Measurements from ENCODE around the gene SP140L.
A peak's percentile ranks its signal among the peaks of the same experiment; 100 is the strongest.
"Not testable (repeated sequence)": the region's sequence is repeated elsewhere in the genome, so short reads cannot be mapped to it uniquely, and the experiment has no call there.

The SP140L gene

DNA sequence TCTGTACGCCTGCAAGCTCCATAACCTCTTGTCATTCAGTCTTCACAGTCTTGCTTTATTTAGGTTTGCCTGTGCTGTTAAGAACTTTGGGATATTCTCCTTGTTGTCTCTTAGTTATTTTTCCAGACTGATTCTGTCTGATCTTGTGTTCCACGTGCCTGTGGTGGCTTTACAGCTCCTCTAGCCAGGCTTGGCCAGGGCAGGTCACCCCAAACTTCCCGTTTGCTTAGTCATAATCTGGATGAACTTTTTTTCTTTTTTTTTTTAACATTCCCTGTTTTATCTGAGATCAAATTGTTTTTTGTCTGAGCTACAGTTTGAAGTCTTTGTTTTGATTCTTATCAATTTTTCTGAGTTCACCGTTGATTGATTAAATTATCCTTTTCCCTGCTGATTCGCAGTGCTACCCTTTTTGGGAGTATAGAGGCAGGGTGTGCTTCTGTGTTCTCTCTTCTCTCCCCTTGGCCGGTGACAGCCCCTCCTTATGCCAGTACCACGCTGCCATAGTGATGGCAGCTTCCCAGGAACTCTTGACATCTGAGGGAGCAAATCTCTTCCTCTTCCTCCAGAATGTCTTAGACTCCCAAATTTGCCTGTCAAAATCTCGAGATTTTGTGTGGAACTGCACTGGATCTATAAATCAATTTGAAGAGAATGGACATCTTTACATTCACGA is 91.5 kb downstream of the SP140L start:
- DNase-seq (ENCODE audit: low read depth in 2 of 2) = no peak

DNA sequence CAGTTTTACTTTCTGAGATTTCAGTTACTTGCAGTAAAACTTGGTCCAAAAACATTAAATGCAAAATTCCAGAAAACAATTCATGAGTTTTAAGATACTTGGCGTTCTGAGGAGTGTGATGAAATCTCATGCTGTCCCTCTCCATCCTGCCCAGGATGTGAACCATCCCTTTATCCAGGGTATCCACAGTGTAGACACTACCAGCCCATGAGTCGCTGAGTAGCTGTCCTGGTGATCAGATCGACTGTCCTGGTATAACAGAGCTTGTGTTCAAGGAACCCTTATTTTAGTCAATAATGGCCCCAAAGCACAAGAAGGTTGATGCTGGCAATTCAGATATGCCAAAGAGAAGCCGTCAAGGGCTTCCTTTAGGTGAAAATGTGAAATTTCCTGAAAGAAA is 92.2 kb downstream of the SP140L start:
- DNase-seq (ENCODE audit: low read depth in 2 of 2) = no peak

DNA sequence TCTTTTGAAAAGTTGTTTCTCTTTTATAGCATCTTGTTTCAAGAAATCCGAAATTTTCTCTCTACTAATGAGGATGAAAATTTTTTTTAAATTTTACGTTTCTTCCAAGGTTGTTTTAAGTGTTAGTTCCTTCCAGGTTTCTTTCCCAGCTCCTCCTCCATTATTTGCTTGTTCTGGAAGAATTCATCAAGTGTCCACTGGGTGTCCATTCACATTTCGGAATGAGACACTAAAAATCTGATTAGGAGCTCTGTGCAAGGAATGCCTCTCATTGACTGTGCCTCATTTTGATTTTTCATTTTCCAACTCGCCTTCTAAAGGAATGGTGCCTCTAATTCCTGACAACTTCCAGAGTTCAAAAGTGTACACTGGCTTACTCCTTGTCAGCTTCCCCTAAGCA is 95.2 kb downstream of the SP140L start:
- DNase-seq (ENCODE audit: low read depth in 2 of 2) = no peak

DNA sequence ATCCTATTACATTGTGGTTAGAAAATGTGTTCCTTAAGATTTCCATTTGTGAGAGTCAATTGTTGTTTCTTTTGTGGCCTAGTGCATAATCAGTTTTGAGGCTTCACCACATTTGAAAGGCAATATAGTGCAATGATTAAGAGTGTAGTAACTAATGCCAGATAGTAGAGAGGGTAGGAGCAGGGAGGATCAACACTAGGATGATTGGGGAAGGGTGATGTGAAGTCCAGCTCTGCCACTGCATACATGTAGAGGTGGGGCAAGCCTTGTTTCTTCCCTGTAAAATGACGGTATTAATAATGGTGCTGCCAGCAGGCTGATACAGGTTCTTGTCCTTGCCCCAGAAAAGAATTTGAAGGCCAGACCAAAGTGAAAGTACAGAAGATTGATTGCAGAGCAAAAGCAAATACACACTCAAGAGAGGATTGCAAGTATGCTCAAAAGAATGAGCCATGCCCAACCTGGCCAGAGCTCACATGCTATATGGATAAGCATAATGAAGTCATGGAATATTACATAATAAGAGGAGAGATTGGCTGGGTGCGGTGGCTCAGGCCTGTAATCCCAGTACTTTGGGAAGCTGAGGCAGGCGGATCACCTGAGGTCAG is 97.0 kb downstream of the SP140L start:
- no peak for DNase-seq (ENCODE audit: low read depth in 2 of 2)

DNA sequence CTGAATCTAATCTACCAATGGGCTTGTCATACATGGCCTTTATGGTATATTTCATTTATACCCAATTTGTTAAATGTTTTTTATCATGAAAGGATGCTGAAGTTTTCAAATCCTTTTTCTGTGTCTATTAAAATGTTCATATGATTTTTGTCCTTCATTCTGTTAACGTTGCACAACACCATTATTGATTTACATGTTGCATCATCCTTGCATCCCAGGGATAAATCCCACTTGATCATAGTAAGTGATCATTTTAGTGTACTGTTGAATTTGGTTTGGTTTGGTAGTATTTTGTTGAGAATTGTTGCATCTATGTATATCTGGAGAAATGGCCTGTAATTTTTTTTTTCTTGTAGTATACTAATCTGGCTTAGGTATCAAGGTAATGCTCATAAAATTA is 98.4 kb downstream of the SP140L start:
- DNase-seq (ENCODE audit: low read depth in 2 of 2) = no peak

DNA sequence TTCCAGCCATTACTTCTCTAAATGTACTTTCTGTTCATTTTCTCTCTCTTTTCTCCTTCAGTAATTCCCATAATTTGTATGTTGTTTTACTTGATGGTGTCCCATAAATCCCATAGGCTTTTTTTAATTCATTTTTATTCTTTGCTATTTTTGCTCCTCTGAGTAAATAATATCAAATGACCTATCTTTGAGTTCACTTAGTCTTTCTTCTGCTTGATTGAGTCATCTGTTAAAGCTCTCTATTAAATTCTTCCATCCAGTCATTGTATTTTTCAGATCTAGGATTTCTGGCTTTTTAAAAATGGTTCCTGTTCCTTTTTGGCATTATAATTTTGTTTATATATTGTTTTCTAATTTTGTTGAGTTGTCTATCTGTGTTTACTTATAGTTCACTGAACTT is 102.5 kb downstream of the SP140L start:
- no peak for DNase-seq (ENCODE audit: low read depth in 2 of 2)

DNA sequence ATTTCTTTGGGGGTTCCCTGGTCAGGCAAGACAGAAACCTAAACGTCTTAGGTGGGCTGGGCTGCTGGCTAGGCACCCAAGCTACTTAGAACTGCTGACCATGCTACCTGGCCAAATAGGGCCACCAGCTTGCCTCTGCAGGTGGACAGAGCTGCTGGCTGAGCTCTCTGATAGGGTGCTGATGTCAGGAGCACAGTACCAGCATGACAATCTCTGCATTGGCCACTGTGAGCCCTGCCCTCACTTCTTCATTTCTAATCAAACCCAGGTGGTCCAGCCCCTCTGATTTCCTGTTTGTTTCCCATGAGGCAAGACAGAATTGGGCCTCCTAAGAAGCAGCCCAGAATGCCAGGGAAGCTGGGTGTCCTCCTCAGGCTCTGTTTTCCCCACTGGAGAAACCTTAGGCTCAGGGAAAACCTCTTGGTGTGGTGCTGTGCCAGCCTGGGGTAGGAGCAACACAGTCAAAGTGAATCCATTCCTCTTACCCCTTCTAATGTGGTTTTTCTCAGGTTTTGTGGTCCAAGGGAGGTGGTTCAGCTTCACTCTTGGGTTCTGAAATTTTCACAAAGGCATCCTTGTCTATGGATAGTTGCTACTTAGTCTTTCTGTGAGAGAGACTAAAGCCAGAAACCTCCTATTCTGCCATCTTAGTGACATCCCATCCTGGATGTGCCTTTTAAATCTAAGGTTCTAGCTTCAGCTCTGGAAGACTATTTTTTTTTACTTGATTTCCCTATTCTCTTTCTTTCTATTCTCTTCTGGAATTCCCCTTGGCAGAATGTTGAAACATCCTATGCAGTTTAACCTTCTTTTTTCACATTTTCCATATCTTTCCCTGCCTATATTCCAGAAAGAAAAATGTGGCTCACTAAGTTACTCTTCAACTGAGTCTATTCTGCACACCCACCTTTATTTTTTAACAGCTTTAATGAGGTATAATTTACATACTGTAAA is 104.2 kb downstream of the SP140L start:
- no peak for DNase-seq (ENCODE audit: low read depth in 2 of 2)

DNA sequence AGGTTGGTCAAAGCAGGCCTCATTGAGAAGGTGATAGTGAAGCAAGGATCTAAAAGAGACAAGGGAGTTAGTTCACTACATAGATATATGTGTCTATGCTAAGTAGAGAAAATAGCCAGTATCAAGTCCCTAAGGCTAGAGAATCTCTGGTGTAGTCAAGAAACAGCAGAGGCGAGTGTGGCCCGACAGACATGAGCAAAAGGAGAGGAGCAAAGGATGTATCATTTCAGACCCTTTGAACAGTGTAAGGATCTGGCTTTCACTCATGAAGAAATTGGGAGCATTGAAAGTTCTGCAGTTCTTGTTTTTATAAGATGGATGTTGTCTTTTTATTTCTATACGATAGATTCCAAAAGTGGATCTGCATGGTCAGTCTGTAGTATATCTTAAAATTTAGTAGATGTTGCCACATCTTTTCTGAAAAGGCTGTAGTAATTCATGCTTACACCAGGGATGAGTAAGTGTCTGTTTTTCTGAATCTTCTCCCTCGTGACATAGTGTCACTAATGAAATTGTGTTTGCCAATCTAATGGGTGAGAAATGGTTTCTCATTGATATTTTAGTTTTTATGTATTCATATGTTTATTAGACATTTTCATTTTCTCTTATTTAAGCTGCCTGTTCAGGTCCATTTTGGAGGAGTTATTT is 107.8 kb downstream of the SP140L start:
- no peak for DNase-seq (ENCODE audit: low read depth in 2 of 2)

DNA sequence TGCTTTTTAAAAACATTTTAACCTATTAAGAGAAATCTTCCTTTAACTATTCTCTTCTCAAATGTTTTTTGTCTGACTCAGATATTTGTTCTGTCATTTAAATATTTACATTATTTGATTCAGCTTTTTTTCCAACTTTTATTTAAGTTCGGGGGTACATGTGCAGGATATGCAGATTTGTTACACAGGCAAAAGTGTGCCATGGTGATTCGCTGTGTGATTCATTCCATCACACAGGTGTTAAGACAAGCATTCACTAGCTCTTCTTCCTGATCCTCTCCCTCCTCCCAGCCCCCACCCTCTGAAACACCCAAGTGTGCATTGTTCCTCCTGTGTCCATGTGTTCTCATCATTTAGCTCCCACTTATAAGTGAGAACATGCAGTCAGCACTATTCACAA is 108.4 kb downstream of the SP140L start:
- no peak for DNase-seq (ENCODE audit: low read depth in 2 of 2)

DNA sequence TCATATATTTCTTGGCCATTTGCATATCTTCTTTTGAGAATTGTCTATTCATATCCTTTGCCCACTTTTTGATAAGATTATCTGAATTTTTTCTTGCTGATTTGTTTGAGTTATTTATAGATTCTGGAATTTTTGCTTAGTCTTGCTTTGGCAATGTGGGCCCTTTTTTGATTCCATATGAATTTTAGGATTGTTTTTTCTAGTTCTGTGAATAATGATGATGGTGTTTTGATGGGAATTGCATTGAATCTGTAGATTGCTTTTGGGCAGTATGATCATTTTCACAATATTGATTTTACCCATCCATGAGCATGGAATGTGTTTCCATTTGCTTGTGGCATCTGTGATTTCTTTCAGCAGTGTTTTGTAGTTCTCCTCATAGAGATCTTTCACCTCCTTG is 112.1 kb downstream of the SP140L start:
- not testable (repeated sequence) for DNase-seq (ENCODE audit: low read depth in 2 of 2)

DNA sequence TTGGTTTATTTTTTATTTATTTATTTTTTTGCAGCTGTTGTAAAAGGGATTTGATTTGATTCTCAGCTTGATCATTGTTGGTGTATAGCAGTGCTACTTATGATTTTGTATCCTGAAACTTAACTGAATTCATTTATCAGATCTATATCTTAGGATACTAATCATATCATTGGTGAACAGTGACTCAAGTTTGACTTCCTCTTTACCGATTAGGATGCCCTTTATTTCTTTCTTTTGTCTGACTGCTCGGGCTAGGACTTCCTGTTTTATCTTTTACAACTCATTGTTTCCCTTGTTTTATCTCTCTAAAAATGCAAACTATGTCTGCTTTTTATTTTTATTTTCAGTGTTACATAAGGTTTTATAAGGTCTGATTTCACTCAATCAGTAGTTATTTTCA is 112.6 kb downstream of the SP140L start:
- DNase-seq (ENCODE audit: low read depth in 2 of 2) = no peak

DNA sequence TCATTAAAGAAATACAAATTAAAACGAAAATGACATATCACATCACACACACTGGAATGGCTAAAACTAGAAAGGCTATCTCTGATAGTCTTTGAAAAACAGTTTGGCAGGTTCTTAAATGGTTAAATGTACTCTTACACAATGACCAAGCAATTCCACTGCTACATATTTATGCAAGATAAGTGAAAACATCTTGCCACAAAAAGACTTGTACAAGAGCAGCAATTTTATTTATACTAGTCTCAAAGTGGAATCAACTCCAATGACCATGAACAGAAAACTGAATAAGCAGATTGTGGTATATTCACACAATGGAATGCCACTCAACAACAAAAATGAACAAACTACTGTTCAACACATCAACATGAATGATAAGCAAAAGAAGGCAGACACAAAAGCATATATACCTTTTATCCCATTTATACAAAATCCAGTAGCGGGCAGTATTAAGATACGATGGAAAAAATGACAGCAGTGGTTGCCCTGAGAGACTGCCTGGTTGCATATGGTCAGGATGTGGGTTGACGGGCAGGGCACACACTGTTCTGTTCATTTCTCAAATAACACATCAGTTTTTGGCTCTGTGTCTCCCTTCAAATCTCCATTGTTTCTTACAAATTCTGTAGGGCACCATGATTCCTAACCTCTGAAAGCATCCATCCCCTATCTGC is 114.4 kb downstream of the SP140L start:
- DNase-seq (ENCODE audit: low read depth in 2 of 2) = peak in 1 of 2 donors; percentile 26

DNA sequence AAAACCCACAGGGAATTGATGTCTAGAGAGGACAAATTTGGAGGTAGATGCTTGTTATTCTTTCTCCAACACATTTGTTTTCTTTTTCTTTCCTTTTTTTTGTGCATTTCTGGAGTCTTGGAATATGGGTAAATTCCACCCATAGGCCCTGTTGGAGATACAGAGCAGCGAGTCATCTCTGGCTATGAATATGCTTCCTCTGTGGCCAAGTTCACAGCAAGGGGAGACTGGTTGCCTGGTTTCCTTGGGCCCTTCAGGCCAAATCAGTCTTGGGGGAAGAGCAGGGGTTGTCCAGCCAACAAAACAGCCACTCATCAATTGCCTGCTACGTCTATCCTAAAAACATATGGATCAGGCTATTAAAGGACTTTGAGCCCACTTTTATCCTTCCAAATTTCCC is 116.5 kb downstream of the SP140L start:
- no peak for DNase-seq (ENCODE audit: low read depth in 2 of 2)

DNA sequence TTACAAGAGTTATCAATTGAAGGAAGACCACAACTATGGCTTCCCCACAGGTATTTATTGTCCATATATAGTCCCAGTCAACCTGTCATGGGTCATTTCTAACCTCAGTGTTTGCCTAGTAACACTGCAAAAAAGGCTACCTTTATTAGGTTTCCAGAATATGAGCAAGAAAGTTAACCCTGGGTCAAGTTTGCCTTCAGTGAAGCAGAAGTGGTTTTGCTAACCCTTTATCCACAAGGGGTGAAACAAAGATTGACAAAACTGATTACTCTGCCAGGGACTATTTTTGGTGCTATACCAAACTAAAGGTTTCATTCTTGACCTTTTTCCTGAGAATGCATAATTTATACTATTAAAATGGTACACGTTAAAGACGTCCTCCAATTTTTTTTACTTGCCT is 117.8 kb downstream of the SP140L start:
- DNase-seq (ENCODE audit: low read depth in 2 of 2) = no peak

DNA sequence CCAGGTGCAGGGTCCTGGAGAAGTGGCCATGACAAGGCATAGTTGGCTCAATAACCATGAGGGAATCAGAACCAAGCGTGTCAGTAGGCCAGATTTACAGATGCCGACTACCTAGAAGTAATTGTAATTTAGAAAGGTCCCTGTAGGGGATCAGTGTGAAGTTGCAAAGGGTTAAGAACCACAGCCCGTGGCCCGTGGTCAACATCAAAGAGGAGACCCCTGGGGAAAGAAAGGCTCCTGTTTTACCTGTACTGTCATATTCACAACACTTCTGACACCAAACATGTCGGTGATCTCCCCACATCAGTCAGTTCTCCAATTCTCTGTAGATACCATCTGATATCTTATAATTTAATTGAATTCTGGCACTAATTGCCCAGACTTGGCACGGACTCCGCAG is 120.0 kb downstream of the SP140L start:
- DNase-seq (ENCODE audit: low read depth in 2 of 2) = no peak

DNA sequence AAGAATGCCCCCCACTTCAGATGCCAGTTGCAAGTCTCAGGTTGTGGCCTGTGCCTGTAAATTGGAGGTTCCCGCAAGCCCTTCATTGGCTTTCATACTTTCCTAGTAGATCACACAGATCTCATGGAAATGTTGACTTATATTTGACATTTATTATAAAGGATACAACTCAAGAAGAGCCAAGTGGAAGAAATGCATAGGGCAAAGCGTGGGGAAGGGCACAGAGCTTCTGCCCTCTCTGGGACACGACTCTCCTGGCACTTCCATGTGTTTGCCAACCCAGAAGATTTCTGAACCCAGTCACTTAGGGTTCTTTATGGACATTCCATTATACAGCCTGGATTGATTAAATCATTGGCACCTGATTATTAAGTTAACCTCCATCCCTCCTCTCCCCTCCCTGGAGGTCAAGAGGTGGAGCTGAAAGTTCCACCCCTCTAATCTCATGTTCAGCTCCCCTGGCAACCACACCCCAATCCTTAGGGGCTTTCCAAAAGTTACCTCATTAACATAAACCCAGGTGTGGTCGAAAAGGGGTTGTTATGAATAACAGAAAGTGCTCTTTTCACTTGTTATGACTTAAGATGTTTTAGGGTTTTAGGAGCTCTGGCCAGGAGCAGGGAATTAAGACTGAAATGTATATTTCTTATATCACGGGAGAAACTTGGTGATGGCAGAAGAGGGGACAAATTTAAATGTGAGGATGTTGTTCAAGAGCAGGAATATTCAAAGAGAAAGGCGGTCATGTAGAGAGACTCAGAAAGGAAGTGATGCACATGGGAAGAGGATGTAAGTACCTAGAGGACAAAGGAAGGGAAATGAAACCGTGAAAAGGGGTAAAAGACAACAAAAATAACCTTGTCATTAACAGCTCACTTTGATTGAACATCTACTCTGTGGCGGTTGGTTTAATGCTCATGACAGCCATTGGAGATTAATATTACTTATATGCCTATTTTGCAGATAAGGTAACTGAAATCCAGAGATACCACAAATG is 120.8 kb downstream of the SP140L start:
- DNase-seq (ENCODE audit: low read depth in 2 of 2) = peak in 1 of 2 donors; percentile 22

DNA sequence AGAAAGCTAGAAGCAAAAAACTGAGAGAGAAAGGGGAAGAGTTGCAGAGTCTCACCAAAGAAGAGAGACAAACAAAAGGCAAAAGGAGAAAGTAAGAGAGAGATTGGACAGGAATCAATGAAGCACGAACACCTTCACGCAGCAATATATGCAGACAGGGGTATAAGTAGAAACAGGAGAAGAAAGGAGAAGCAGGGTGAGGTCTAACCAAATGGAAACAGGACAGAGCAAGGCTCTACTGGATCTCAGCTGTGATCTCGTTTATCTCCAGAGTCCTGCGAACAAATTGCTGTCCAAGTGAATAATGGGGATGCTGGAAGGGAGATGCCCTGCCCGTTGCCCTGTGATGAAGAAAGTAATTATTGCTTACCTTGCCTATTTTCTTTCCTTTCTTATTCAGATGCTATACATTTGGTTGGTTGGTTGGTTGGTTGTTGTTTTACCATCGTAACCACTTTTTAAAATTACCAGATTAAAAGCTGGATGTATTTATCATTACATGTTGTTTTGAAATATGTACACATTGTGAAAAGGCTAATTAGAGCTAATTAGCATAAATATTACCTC is 123.0 kb downstream of the SP140L start:
- DNase-seq (ENCODE audit: low read depth in 2 of 2) = no peak

DNA sequence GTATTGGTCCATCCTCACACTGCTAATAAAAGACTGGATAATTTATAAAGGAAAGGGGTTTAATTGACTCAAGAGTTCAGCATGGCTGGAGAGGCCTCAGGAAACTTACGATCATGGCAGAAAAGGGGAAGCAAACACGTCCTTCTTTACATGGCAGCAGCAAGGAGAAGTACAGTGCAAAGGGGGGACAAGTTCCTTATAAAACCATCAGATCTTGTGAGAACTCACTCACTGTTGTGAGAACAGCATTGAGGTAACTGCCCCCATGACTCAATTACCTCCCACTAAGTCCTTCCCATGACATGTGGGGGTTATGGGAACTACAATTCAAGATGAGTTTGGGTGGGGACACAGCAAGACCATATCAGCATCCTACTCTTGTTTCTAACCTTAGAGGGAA is 126.0 kb downstream of the SP140L start:
- no peak for DNase-seq (ENCODE audit: low read depth in 2 of 2)
